ENCODE data around the gene MUC20. TPM values are rescaled to one million over a fixed set of nuclear protein-coding genes. Genes with fewer than 3 reads are reported as not detected.
"Not testable (repeated sequence)": the region's sequence is repeated elsewhere in the genome, so short reads cannot be mapped to it uniquely, and the experiment has no call there.

Gene MUC20, protein sequence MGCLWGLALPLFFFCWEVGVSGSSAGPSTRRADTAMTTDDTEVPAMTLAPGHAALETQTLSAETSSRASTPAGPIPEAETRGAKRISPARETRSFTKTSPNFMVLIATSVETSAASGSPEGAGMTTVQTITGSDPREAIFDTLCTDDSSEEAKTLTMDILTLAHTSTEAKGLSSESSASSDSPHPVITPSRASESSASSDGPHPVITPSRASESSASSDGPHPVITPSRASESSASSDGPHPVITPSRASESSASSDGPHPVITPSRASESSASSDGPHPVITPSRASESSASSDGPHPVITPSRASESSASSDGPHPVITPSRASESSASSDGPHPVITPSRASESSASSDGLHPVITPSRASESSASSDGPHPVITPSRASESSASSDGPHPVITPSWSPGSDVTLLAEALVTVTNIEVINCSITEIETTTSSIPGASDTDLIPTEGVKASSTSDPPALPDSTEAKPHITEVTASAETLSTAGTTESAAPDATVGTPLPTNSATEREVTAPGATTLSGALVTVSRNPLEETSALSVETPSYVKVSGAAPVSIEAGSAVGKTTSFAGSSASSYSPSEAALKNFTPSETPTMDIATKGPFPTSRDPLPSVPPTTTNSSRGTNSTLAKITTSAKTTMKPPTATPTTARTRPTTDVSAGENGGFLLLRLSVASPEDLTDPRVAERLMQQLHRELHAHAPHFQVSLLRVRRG
- total RNA-seq, result under 1 TPM; 0.20 to 0.65 TPM

DNA sequence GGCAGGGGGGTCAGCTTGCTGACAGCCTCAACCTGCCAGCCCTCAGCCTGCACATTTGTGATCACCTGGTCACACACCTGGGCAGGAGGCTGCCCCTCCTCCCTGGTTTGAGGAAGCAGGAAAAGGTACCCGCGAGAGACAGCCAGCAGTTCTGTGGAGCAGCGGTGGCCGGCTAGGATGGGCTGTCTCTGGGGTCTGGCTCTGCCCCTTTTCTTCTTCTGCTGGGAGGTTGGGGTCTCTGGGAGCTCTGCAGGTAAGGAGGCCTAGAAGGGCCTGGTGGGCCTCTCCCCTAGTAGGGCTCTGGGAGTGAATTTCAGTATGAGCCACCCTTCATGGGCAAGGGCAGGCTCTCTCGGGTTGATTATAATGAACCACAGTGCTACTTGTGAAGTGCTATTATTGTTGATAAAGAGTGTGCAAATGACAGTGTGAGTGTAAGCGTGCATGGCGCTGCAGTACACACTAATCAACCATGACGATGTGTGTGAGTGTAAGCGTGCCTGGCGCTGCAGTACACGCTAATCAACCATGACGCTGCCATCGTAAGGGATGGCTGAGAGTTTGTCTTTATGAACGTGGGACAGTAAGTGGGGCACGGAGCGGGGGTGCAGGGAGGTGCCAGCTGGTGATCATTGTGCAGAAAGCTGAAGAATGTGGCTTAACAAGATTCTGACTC, at the start of gene MUC20:
Gene MUC20 (plus strand): TSS at position 148 of the 676 bp plus-strand sequence. CDS start 30 bp downstream, at position 178.
- not testable (repeated sequence) for DNase-seq
- ATAC-seq, result peak; percentile 40

DNA sequence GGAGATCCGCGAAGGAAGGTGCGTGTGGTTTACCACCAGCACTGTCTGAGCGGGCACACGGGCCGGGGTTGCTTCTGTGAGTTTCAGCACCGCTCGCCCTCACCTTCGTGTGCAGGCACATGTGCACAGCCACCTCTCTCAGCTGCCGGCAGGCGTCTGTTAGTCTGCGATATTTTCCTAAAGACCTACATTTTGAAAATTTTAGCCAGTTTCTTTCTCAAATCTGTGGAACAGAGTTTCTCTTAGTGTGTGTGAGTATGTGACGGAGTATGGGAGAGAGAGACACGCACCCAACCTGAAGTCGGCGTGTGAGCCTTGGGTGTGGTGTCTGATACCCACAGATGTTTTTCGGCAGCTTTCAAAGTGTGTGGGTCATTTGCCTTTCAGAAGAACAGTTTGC, 49.5 kb upstream of the MUC20 start:
- CTCF ChIA-PET; H3K27ac Mint-ChIP-seq; POLR2A ChIA-PET; H3K9me3 Mint-ChIP-seq; DNase-seq; H3K4me3 Mint-ChIP-seq; H3K27me3 Mint-ChIP-seq; ATAC-seq; H3K4me1 Mint-ChIP-seq (ENCODE audit: low read depth): not testable (repeated sequence)
- intact Hi-C loops (cut with micrococcal nuclease), result loop anchor here (10.0 kb wide), 1 partner anchor 304 kb away; no protein-coding TSS in a partner anchor
- peaks cover 25% of the 10 kb centered on the region for H3K36me3 Mint-ChIP-seq (ENCODE audit: low read depth)

More for the DNA sequence above, at the start of gene MUC20:
- not testable (repeated sequence) for H3K4me1 Mint-ChIP-seq (ENCODE audit: low read depth); H3K27ac Mint-ChIP-seq; H3K9me3 Mint-ChIP-seq; H3K27me3 Mint-ChIP-seq; H3K4me3 Mint-ChIP-seq; H3K36me3 Mint-ChIP-seq (ENCODE audit: low read depth)
- ChIA-PET POLR2A (interaction anchor here (0.6 to 1.8 kb wide), 3 partner anchors 17 to 107 kb away, joined by 3 to 5 read pairs (median 4); no protein-coding TSS in a partner anchor), CTCF (interaction anchor here (0.9 to 1.8 kb wide), 4 partner anchors 18 to 174 kb away, joined by 3 to 12 read pairs (median 4); no protein-coding TSS in a partner anchor)
- intact Hi-C loops (cut with micrococcal nuclease), result loop anchor here (2.0 kb wide), 1 partner anchor 106 kb away; no protein-coding TSS in a partner anchor

DNA sequence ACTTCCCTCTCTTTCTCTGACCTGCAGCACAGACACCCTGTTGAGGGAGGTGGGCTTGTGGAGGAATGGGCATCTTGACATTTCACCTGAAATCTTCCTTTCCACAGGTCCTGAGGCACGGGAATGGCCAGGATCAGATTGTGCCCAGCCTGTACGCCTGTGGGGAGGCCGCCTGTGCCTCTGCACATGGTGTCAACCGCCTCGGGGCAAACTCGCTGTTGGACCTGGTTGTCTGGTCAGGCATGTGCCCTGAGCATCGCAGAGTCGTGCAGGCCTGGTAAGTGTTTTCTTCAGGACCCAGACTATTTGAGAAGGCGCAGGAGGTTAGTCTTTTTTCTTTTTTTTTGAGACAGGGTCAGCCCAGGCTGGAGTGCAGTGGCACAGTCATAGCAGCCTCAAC, 47.1 kb upstream of the MUC20 start:
- CTCF ChIA-PET; H3K9me3 Mint-ChIP-seq; DNase-seq; H3K27me3 Mint-ChIP-seq; H3K27ac Mint-ChIP-seq; ATAC-seq; H3K4me1 Mint-ChIP-seq (ENCODE audit: low read depth); POLR2A ChIA-PET; H3K4me3 Mint-ChIP-seq: not testable (repeated sequence)
- intact Hi-C loops (cut with micrococcal nuclease), result loop anchor here (10.0 kb wide), 1 partner anchor 301 kb away; no protein-coding TSS in a partner anchor
- H3K36me3 Mint-ChIP-seq (ENCODE audit: low read depth), result peaks cover 27% of the 10 kb centered on the region

DNA sequence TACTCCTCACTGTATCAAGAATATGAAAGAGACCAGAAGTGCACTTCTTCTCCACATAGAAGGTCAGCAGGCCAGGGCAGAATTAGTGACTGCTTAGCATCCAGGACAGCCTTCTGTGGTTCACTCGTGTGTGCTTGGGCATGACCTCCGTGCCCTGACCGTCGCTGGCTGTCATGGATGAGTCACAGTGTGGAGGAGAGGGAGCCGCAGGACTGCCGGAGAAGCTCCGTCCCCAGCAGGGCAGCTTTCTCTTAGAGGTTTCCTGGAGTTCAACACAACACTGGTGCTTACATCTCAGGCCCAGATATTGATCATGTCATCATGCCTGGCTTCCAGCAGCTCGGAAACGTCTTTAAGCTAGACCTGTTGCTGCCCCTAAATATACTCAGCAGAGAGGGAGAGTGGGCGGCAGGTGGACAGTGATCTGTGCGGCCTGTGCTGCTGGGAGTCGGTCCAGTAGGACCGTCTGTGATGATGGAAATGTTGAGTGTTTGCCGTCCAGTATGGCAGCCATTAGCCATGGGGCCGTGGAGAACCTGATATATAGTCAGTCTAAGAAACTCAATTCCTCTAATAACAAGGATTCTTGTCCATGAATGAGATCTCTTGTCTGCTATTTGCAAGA, 42.3 kb upstream of the MUC20 start:
- ATAC-seq; CTCF ChIA-PET; DNase-seq; POLR2A ChIA-PET; H3K4me1 Mint-ChIP-seq (ENCODE audit: low read depth); H3K4me3 Mint-ChIP-seq; H3K27me3 Mint-ChIP-seq; H3K9me3 Mint-ChIP-seq; H3K27ac Mint-ChIP-seq: not testable (repeated sequence)
- intact Hi-C loops (cut with micrococcal nuclease), result loop anchor here (10.0 kb wide), 1 partner anchor 296 kb away; no protein-coding TSS in a partner anchor
- peaks cover 27% of the 10 kb centered on the region for H3K36me3 Mint-ChIP-seq (ENCODE audit: low read depth)

DNA sequence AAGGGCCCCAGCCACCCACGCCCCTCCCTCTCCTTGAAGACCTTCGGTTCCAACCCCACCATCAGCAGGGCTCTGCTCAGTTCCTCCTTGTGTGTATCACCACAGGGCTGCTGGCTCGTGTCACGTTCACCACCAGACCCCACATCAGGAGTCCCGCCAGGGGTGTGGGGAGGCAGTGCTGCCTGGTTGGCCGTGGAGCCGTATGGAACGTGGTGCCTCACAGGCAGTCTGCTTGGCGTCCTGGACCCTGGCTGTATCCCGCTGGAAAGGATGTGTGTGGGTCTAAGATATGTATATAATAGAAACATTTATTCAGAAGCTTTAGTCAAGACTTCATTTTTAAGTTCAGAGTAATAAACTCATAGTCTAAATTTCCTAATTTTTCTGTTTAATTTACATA, 40.1 kb upstream of the MUC20 start:
- H3K4me3 Mint-ChIP-seq; H3K9me3 Mint-ChIP-seq; CTCF ChIA-PET; POLR2A ChIA-PET; DNase-seq; H3K27me3 Mint-ChIP-seq; H3K27ac Mint-ChIP-seq; H3K4me1 Mint-ChIP-seq (ENCODE audit: low read depth); intact Hi-C loops (cut with micrococcal nuclease): not testable (repeated sequence)
- ATAC-seq, result peak; percentile 13
- peaks cover 39% of the 10 kb centered on the region for H3K36me3 Mint-ChIP-seq (ENCODE audit: low read depth)

GRCh38 chr3:195681458-195682103, 39.2 kb upstream of the MUC20 start:
- ATAC-seq; POLR2A ChIA-PET; DNase-seq; H3K9me3 Mint-ChIP-seq; intact Hi-C loops (cut with micrococcal nuclease); H3K27ac Mint-ChIP-seq; H3K4me3 Mint-ChIP-seq; H3K27me3 Mint-ChIP-seq; CTCF ChIA-PET; H3K4me1 Mint-ChIP-seq (ENCODE audit: low read depth): not testable (repeated sequence)
- H3K36me3 Mint-ChIP-seq (ENCODE audit: low read depth), result peaks cover 47% of the 10 kb centered on the region

DNA sequence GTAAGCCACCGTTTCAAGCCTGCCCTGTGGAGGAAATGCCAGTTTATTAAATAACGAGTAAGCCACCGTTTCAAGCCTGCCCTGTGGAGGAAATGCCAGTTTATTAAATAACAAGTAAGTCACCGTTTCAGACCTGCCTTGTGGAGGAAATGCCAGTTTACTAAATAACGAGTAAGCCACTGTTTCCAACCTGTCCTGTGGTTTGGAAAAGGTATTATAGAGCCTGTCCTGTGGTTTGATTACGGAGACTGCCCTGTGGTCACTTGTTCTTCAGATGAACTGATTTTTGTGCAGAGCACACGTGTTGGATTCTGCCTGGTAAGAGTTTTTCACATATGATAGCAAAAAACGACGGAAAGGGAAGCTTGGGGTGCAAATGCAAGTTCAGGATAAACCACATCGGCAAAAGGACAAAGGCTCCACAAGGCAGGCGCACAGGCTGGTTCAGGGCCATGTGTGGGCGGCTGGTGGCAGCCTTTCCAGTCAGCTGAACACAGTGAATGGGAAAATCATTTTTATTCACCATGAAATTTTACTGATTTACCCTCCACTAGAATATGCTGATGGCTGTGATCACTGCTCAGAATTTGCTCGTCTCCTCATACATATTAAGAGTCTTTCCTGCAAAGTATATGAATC, 38.6 kb upstream of the MUC20 start:
- H3K27ac Mint-ChIP-seq, ATAC-seq: not testable (repeated sequence)

DNA sequence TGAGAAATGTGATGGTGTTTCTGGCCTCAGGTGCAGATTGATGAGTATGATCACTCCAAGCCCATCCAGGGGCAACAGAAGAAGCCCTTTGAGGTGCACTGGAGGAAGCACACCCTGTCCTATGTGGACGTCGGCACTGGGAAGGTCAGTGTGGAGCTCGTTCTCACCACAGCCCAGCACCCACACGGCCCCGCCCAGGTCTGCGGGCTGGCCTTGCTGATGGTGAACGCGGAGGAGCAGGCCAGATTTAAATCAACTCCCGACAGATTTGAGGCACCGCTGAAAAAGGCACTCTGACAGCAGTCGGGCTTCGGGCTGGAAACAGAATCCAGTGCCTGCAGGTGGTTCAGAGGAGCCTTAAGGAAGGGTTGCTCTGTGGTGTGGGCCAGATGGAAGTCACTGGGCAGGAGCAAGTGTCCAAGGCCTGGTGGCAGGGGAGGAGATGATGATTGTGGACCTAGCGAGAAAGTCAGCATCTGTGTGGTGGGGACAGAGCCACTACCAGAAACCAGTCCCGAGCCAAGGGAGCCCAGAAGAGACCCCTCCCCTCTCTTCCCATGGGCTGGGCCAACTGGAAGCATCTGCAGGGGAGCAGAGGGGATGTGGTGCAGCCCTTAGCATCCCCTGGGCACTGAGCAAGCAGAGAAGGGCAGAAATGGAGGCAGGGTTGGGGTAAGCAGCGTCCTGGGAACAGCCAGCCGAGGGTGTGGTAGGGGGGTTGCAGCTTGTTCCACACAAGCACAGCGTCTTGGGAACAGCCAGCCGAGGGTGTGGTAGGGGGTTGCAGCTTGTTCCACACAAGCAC, 36.9 kb upstream of the MUC20 start:
- DNase-seq; intact Hi-C loops (cut with micrococcal nuclease); ATAC-seq; H3K9me3 Mint-ChIP-seq; POLR2A ChIA-PET; H3K27me3 Mint-ChIP-seq; H3K4me3 Mint-ChIP-seq; H3K4me1 Mint-ChIP-seq (ENCODE audit: low read depth); CTCF ChIA-PET: not testable (repeated sequence)
- Mint-ChIP-seq H3K36me3 (ENCODE audit: low read depth) (peaks cover 41% of the 10 kb centered on the region), H3K27ac (peak overlapping the region; percentile 28)

More for the DNA sequence above, 38.6 kb upstream of the MUC20 start:
- DNase-seq; H3K27me3 Mint-ChIP-seq; H3K4me1 Mint-ChIP-seq (ENCODE audit: low read depth); H3K9me3 Mint-ChIP-seq; CTCF ChIA-PET; H3K4me3 Mint-ChIP-seq; intact Hi-C loops (cut with micrococcal nuclease); POLR2A ChIA-PET: not testable (repeated sequence)
- peaks cover 49% of the 10 kb centered on the region for H3K36me3 Mint-ChIP-seq (ENCODE audit: low read depth)

- H3K27ac Mint-ChIP-seq, result peak overlapping the region; percentile 28
- H3K4me3 Mint-ChIP-seq; DNase-seq; H3K4me1 Mint-ChIP-seq (ENCODE audit: low read depth); H3K9me3 Mint-ChIP-seq; ATAC-seq; intact Hi-C loops (cut with micrococcal nuclease); H3K27me3 Mint-ChIP-seq; POLR2A ChIA-PET; CTCF ChIA-PET: not testable (repeated sequence)
- H3K36me3 Mint-ChIP-seq (ENCODE audit: low read depth), result peaks cover 43% of the 10 kb centered on the region
Observed at GRCh38 chr3:195684527-195685257, 36.1 kb upstream of the MUC20 start.
